Measurements from ENCODE around the gene LPCAT4. TPM values are rescaled to one million over a fixed set of nuclear protein-coding genes. Genes with fewer than 3 reads are reported as not detected.

LPCAT4 gene
- total and polyA plus RNA-seq, 2 donors (not counting 3 experiments of a cell fraction or from before 2014, with no cell fraction given) = 49.3 to 51.3 TPM

DNA sequence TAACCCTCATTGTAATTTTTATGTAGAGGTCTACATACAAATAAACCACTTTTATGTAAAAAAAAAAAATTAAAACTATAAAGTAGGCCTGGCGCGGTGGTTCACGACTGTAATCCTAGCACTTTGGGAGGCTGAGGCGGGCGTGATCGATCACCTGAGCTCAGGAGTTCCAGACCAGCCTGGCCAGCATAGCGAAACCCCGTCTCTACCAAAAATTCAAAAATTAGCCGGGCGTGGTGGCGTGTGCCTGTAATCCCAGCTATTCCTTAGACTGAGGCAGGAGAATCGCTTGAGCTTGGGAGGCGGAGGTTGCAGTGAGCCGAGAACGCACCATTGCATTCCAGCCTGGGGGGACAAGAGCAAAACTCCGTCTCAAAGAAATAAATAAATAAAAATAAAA is 28.6 kb downstream of the LPCAT4 start:
- DNase-seq (ENCODE audit: low read depth, low spot score) (no peak), FAIRE-seq (no peak)
- Histone ChIP-seq H3K9ac (replicated peaks; ENCODE audit: extremely low read depth, insufficient read depth, low read length) (no peak overlapping the region), H3K4me1 (ENCODE audit: control insufficient read depth, extremely low read depth, insufficient read depth, low read length) (peaks cover 43% of the 10 kb centered on the region), H3K4me2 (ENCODE audit: insufficient read depth, low read length) (peak overlapping the region; percentile 77), H3K36me3 (ENCODE audit: control insufficient read depth in 2 of 2, extremely low read depth in 1 of 2, insufficient read depth in 2 of 2, low read length in 2 of 2) (peaks cover 0 to 5% of the 10 kb centered on the region in 2 experiments), H3K9me1 (replicated peaks; ENCODE audit: control insufficient read depth, extremely low read depth, insufficient read depth, low read length) (no peaks in the 10 kb centered on the region), H2AFZ (ENCODE audit: low read depth, low read length) (no peak overlapping the region), H3K4me3 (replicated peaks in 1 of 3; ENCODE audit: insufficient read depth in 1 of 3, low read depth in 1 of 3, low read length in 3 of 3) (peak overlapping the region in 2 of 3 experiments; percentile 6 to 41), H3K27me3 (ENCODE audit: control insufficient read depth in 2 of 2, insufficient read depth in 2 of 2, low read length in 2 of 2) (no peaks in the 10 kb centered on the region), H3K79me2 (ENCODE audit: control insufficient read depth, insufficient read depth, low read length) (peaks cover 19% of the 10 kb centered on the region), H3K27ac (ENCODE audit: insufficient read depth, low read depth, low read length) (peak overlapping the region; percentile 71), H4K20me1 (replicated peaks; ENCODE audit: control insufficient read depth, extremely low read depth, insufficient read depth, low read length) (no peaks in the 10 kb centered on the region), H3K9me3 (replicated peaks; ENCODE audit: control insufficient read depth, insufficient read depth, low read length) (no peaks in the 10 kb centered on the region)
- BruUV-seq (replicated peaks) = TSS peak; percentile 53
- ChIA-PET CTCF (interaction anchor here (0.6 to 1.8 kb wide), 6 partner anchors 10 to 229 kb away, joined by 3 to 10 read pairs (median 4); partner anchors contain the start of gene LPCAT4), POLR2A (interaction anchor here (0.7 to 1.5 kb wide), 3 partner anchors 9 to 617 kb away, joined by 3 to 6 read pairs (median 3); partner anchors contain the start of gene LPCAT4)
- intact Hi-C loops (cut with micrococcal nuclease) (loop anchor here (1.0 kb wide), 1 partner anchor 114 kb away; no protein-coding TSS in a partner anchor), dilution Hi-C loops (cut with MboI; ENCODE audit: extremely low pct_ligation_motif_present, low sequenced_read_pairs) (no loop called here)
- TF ChIP-seq POLR2AphosphoS5 (IDR thresholded peaks at IDR 0.05; ENCODE audit: insufficient read depth, low read depth, low read length) (no peak), FOS (IDR thresholded peaks at IDR 0.05; ENCODE audit: borderline replicate concordance, insufficient read depth, low read length) (no peak), GATA2 (IDR thresholded peaks at IDR 0.05; ENCODE audit: insufficient read depth, insufficient read length, low read depth, low read length) (no peak), MYC (IDR thresholded peaks at IDR 0.05; ENCODE audit: low read depth, low read length) (no peak), JUN (IDR thresholded peaks at IDR 0.05; ENCODE audit: borderline replicate concordance, insufficient read depth, insufficient read length, low read depth) (no peak), POLR2A (IDR thresholded peaks at IDR 0.05; ENCODE audit: low read depth, low read length) (no peak), EZH2 (IDR thresholded peaks at IDR 0.05; ENCODE audit: borderline replicate concordance, low read depth, low read length, severe bottlenecking) (no peak)
- TF ChIP-seq, protein P1, sequence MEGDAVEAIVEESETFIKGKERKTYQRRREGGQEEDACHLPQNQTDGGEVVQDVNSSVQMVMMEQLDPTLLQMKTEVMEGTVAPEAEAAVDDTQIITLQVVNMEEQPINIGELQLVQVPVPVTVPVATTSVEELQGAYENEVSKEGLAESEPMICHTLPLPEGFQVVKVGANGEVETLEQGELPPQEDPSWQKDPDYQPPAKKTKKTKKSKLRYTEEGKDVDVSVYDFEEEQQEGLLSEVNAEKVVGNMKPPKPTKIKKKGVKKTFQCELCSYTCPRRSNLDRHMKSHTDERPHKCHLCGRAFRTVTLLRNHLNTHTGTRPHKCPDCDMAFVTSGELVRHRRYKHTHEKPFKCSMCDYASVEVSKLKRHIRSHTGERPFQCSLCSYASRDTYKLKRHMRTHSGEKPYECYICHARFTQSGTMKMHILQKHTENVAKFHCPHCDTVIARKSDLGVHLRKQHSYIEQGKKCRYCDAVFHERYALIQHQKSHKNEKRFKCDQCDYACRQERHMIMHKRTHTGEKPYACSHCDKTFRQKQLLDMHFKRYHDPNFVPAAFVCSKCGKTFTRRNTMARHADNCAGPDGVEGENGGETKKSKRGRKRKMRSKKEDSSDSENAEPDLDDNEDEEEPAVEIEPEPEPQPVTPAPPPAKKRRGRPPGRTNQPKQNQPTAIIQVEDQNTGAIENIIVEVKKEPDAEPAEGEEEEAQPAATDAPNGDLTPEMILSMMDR (IDR thresholded peaks at IDR 0.05; ENCODE audit: extremely low read depth in 1 of 2, insufficient read depth in 1 of 2, low read depth in 1 of 2, low read length in 2 of 2) = no peak
- TF ChIP-seq, protein P2, sequence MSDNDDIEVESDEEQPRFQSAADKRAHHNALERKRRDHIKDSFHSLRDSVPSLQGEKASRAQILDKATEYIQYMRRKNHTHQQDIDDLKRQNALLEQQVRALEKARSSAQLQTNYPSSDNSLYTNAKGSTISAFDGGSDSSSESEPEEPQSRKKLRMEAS (IDR thresholded peaks at IDR 0.05; ENCODE audit: insufficient read depth, insufficient read length) = no peak

Data from endothelial cell of umbilical vein (primary cell).